Tibial artery (tissue), 4 donors: ENCODE results near the gene ZNF524.
"Not testable (repeated sequence)": the region's sequence is repeated elsewhere in the genome, so short reads cannot be mapped to it uniquely, and the experiment has no call there.

ENCODE experiments used
- DNase-seq, 2 donors: peaks; one replicate each; pipeline ENCODE4 v3.0.0-alpha.2; 2019
- H3K27ac ChIP-seq, 2 donors: fragments of 200-600 bp; sonication (generic) in 1 of 2; 1 replicate in 1 of 2; 2 replicates in 1 of 2; pipeline ENCODE4 v1.5.1; 2018 to 2019; ENCODE audit warnings: mild to moderate bottlenecking in 1 of 2
- H3K27me3 ChIP-seq, 2 donors: fragments of 200-600 bp; sonication (generic) in 1 of 2; one replicate each; pipeline versions ENCODE4 v1.5.1 to v1.6.0; 2016 to 2019
- H3K36me3 ChIP-seq, 3 donors: fragments of 200-600 bp; sonication (generic) in 2 of 3; one replicate each; pipeline ENCODE4 v1.5.1; 2016 to 2019; ENCODE audit warnings: mild to moderate bottlenecking in 2 of 3
- H3K4me1 ChIP-seq, 4 donors: fragments of 200-600 bp; sonication (generic) in 2 of 4; 1 replicate in 3 of 4; 2 replicates in 1 of 4; pipeline ENCODE4 v1.5.1; 2016 to 2019
- H3K4me3 ChIP-seq, 2 donors: fragments of 200-600 bp; sonication (generic) in 1 of 2; 1 replicate in 1 of 2; 2 replicates in 1 of 2; pipeline ENCODE4 v1.5.1; 2018 to 2019; ENCODE audit warnings: mild to moderate bottlenecking in 2 of 2
- H3K9me3 ChIP-seq, 3 donors: fragments of 200-600 bp; sonication (generic) in 1 of 3; one replicate each; pipeline ENCODE4 v1.5.1; 2016 to 2019
- intact Hi-C: fragments of 100-400 bp; cut with DNase I; formaldehyde crosslinking; loops from one replicate; pipeline ENCODE4 v1.15.0; 2023; ENCODE audit warnings: low total_unique reads
- TF ChIP-seq, protein P1 (sequence below), 2 experiments: fragments of 200-600 bp in 1 of 2; fragments of 450-650 bp in 1 of 2; IDR thresholded peaks; one replicate each; pipeline ENCODE4 v1.5.1; 2017 to 2019; ENCODE audit warnings: antibody characterized with exemption in 2 of 2, mild to moderate bottlenecking in 1 of 2, moderate library complexity in 1 of 2

The ZNF524 gene

GRCh38 chr19:55567708-55568328 is 32.3 kb upstream of the ZNF524 start:
- H3K9me3 ChIP-seq, result no peaks in the 10 kb centered on the region
- TF ChIP-seq, protein P1, sequence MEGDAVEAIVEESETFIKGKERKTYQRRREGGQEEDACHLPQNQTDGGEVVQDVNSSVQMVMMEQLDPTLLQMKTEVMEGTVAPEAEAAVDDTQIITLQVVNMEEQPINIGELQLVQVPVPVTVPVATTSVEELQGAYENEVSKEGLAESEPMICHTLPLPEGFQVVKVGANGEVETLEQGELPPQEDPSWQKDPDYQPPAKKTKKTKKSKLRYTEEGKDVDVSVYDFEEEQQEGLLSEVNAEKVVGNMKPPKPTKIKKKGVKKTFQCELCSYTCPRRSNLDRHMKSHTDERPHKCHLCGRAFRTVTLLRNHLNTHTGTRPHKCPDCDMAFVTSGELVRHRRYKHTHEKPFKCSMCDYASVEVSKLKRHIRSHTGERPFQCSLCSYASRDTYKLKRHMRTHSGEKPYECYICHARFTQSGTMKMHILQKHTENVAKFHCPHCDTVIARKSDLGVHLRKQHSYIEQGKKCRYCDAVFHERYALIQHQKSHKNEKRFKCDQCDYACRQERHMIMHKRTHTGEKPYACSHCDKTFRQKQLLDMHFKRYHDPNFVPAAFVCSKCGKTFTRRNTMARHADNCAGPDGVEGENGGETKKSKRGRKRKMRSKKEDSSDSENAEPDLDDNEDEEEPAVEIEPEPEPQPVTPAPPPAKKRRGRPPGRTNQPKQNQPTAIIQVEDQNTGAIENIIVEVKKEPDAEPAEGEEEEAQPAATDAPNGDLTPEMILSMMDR (IDR thresholded peaks at IDR 0.05), result no peak
- intact Hi-C loops, result no loop called here
- H3K27me3 ChIP-seq, result peaks cover 0 to 20% of the 10 kb centered on the region in 2 donors
- no peak for DNase-seq
- H3K36me3 ChIP-seq, result no peaks in the 10 kb centered on the region
- no peak overlapping the region for H3K27ac ChIP-seq
- H3K4me1 ChIP-seq, result no peaks in the 10 kb centered on the region
- no peak overlapping the region for H3K4me3 ChIP-seq

- DNase-seq, H3K9me3 ChIP-seq, H3K36me3 ChIP-seq, H3K4me3 ChIP-seq, H3K27ac ChIP-seq, intact Hi-C loops, H3K4me1 ChIP-seq: not testable (repeated sequence)
- H3K27me3 ChIP-seq, result peaks cover 0 to 15% of the 10 kb centered on the region in 2 donors
These were observed 30.6 kb upstream of the ZNF524 start for GRCh38 chr19:55569477-55569876.

DNA sequence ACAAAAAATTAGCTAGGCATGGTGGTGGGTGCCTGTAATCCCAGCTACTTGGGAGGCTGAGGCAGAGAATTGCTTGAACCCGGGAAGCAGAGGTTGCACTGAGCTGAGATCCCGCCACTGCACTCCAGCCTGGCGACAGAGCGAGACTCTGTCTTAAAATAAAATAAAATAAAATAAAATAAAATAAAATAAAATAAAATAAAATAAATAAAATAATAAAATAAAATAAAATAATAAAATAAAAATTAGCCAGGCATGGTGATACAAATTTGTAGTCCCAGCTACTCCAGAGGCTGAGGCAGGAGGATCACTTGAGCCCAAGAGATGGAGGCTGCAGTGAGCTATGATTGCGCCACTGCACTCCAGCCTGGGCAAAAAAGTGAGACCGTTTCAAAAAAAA is 26.2 kb upstream of the ZNF524 start:
- DNase-seq, H3K4me1 ChIP-seq, intact Hi-C loops, H3K27ac ChIP-seq, H3K27me3 ChIP-seq, H3K4me3 ChIP-seq: not testable (repeated sequence)
- peaks cover 7 to 24% (median 16%) of the 10 kb centered on the region in 3 donors for H3K36me3 ChIP-seq
- peaks cover 0 to 12% (median 0%) of the 10 kb centered on the region in 3 donors for H3K9me3 ChIP-seq

DNA sequence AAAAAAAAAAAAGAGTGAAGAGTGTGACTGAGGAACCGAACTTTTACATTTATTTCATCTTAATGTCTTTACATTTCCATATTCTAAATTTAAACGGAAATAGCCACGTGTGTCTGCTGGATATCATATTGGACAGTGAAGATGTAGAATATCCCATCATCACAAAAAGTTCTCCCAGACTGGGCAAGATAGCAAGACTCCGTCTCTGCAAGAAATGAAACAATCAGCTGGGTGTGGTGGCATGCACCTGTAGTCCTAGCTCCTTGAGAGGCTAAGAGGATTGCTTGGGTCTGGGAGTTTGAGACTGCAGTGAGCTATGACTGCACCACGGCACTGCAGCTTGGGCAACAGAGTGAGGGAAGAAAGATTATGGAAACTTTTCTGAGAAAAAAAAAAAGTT is 23.3 kb upstream of the ZNF524 start:
- intact Hi-C loops, result no loop called here

GRCh38 chr19:55578031-55578760 is 21.9 kb upstream of the ZNF524 start:
- Histone ChIP-seq H3K4me3 (no peak overlapping the region), H3K36me3 (peaks cover 8 to 30% (median 21%) of the 10 kb centered on the region in 3 donors), H3K4me1 (peaks cover 0 to 15% (median 12%) of the 10 kb centered on the region in 4 donors), H3K9me3 (peaks cover 0 to 12% (median 0%) of the 10 kb centered on the region in 3 donors), H3K27ac (no peak overlapping the region), H3K27me3 (no peaks in the 10 kb centered on the region)
- no peak for DNase-seq
- TF ChIP-seq, protein P1 (IDR thresholded peaks at IDR 0.05), result no peak
- intact Hi-C loops, result no loop called here

More for the DNA sequence above, 23.3 kb upstream of the ZNF524 start:
- Histone ChIP-seq H3K27me3 (no peaks in the 10 kb centered on the region), H3K27ac (no peak overlapping the region), H3K36me3 (peaks cover 8 to 30% (median 21%) of the 10 kb centered on the region in 3 donors), H3K4me3 (no peak overlapping the region), H3K9me3 (peaks cover 0 to 12% (median 0%) of the 10 kb centered on the region in 3 donors), H3K4me1 (peaks cover 0 to 15% (median 12%) of the 10 kb centered on the region in 4 donors)
- DNase-seq, result no peak
- TF ChIP-seq, protein P1 (IDR thresholded peaks at IDR 0.05), result no peak

DNA sequence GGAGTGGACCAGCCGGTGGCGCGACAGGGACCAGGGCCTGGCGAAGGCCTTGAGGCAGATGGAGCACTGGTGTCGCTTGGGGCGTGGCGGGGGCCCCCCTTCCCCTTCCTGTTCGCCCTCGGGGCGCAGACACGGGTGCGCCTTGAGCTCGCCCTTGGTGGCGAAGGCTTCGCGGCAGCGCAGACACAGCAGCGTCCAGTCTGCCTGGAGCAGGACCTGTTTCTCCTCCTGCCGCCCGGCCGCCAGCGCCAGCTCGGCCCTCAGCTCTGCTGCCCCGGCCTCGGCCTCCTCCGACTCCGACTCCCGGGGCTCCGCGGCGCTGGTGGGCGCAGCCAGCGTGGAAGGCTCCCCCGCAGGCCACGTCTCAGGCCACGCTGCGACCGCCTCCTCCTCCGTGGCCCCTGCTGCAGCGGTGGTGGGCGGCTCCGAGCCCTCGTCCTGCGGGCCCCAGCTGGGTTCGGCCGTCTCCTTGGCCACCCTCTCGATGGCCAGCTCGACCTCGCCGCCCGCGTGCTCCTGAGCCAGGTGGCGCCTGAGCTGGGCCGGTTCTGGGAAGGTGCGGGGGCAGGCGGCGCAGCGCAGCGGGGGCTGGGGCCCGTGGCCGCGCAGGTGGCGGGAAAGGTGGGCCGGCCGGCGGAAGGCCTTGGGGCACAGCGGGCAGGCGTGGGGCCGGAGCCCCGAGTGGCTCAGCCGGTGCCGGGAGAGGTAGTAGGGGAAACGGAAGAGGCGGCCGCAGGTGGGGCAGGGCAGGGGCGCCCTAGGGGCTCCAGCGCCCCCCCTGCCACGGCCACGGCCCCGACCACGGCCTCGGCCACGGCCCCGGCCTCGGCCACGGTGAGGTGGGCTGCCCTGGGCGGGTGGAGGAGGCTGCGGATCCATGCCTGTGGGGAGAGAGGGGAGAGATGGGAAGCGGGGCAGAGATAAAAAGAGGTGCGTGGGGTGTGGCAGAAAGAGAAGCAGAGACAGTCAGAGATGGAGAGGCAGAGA is 21.0 kb upstream of the ZNF524 start:
- peaks cover 8 to 30% (median 21%) of the 10 kb centered on the region in 3 donors for H3K36me3 ChIP-seq
- no peaks in the 10 kb centered on the region for H3K27me3 ChIP-seq
- peak overlapping the region in 1 of 2 donors; percentile 96 for H3K4me3 ChIP-seq
- intact Hi-C loops, result no loop called here
- no peak for DNase-seq
- no peak overlapping the region for H3K27ac ChIP-seq
- H3K9me3 ChIP-seq, result peaks cover 0 to 12% (median 0%) of the 10 kb centered on the region in 3 donors
- peaks cover 0 to 15% (median 12%) of the 10 kb centered on the region in 4 donors for H3K4me1 ChIP-seq
- TF ChIP-seq, protein P1 (IDR thresholded peaks at IDR 0.05), result no peak
